ENCODE results near the gene DUSP2. TPM values are rescaled to one million over a fixed set of nuclear protein-coding genes. Genes with fewer than 3 reads are reported as not detected.
"Not testable (repeated sequence)": the region's sequence is repeated elsewhere in the genome, so short reads cannot be mapped to it uniquely, and the experiment has no call there.

The DUSP2 gene
- total and polyA plus RNA-seq, 2 experiments from 2014 or later: 6.6 to 13.0 TPM

- no peaks in the 10 kb centered on the region for H3K9me2 ChIP-seq (ENCODE audit: insufficient read depth)
- no peaks in the 10 kb centered on the region for H4K20me1 ChIP-seq (replicated peaks; ENCODE audit: insufficient read depth)
- H3K4me3 Mint-ChIP-seq: peak overlapping the region; percentile 88
- H3F3A ChIP-seq (replicated peaks; ENCODE audit: low read depth): peaks cover 4% of the 10 kb centered on the region; the same call in 1 of the 2 replicates
- peaks cover 2% of the 10 kb centered on the region; the same call in 1 of the 3 replicates for H3K9me3 Mint-ChIP-seq
- H3K36me3 Mint-ChIP-seq (ENCODE audit: low read depth): peaks cover 15% of the 10 kb centered on the region; the same call in 2 of the 3 replicates
- TF ChIP-seq CREB1 (CRISPR knock-in tag; IDR thresholded peaks at IDR 0.05; ENCODE audit: low read depth) (no peak), EZH2 (IDR thresholded peaks at IDR 0.05; ENCODE audit: low read depth, unreplicated experiment) (no peak)
- H3K27me3 ChIP-seq (ENCODE audit: insufficient read depth): peaks cover 30% of the 10 kb centered on the region
- peaks cover 33% of the 10 kb centered on the region for H3K4me1 Mint-ChIP-seq
- H3K4me1 ChIP-seq (ENCODE audit: insufficient read depth): peaks cover 26% of the 10 kb centered on the region
- H3K27me3 Mint-ChIP-seq (ENCODE audit: insufficient read depth, low read depth, poor library complexity): peaks cover 25% of the 10 kb centered on the region
- H2AFZ ChIP-seq: no peak overlapping the region
- ATAC-seq (no peak), DNase-seq (ENCODE audit: low spot score) (no peak)
- no peaks in the 10 kb centered on the region for H3K36me3 ChIP-seq (ENCODE audit: insufficient read depth)
- H3K4me2 ChIP-seq: no peak overlapping the region
- no peaks in the 10 kb centered on the region for H3K79me2 ChIP-seq (replicated peaks; ENCODE audit: insufficient read depth)
- H3K4me3 ChIP-seq: no peak overlapping the region
- no peak overlapping the region for H3K27ac ChIP-seq (ENCODE audit: low read depth)
- no peak overlapping the region for H3K27ac Mint-ChIP-seq
Observed at GRCh38 chr2:96143231-96143847, 1.9 kb downstream of the DUSP2 start.

- Mint-ChIP-seq H3K4me1 (peaks cover 32% of the 10 kb centered on the region), H3K27me3 (ENCODE audit: insufficient read depth, low read depth, poor library complexity) (peaks cover 27% of the 10 kb centered on the region), H3K36me3 (ENCODE audit: low read depth) (peaks cover 15% of the 10 kb centered on the region; the same call in 2 of the 3 replicates), H3K9me3 (peaks cover 2% of the 10 kb centered on the region; the same call in 1 of the 3 replicates), H3K27ac (no peak overlapping the region), H3K4me3 (no peak overlapping the region)
- no peak overlapping the region for H2AFZ ChIP-seq
- peak; percentile 71 for DNase-seq (ENCODE audit: low spot score)
- H3K36me3 ChIP-seq (ENCODE audit: insufficient read depth): no peaks in the 10 kb centered on the region
- H3K9me2 ChIP-seq (ENCODE audit: insufficient read depth): no peaks in the 10 kb centered on the region
- peak; percentile 5 for ATAC-seq
- H3K27ac ChIP-seq (ENCODE audit: low read depth): no peak overlapping the region
- peaks cover 30% of the 10 kb centered on the region for H3K27me3 ChIP-seq (ENCODE audit: insufficient read depth)
- TF ChIP-seq CTCF (conservative IDR thresholded peaks at IDR 0.05; ENCODE audit: low read depth in 2 of 2) (peak; percentile 41 to 62), NANOG (IDR thresholded peaks at IDR 0.05; ENCODE audit: borderline replicate concordance) (no peak)
- H3K79me2 ChIP-seq (replicated peaks; ENCODE audit: insufficient read depth): no peaks in the 10 kb centered on the region
- no peaks in the 10 kb centered on the region for H4K20me1 ChIP-seq (replicated peaks; ENCODE audit: insufficient read depth)
- H3K4me1 ChIP-seq (ENCODE audit: insufficient read depth): peaks cover 21% of the 10 kb centered on the region
- no peak overlapping the region for H3K4me2 ChIP-seq
- 0 out of 2 replicates have a peak, but pooled peaks cover 4% of the 10 kb centered on the region for H3F3A ChIP-seq (replicated peaks; ENCODE audit: low read depth)
- H3K4me3 ChIP-seq: no peak overlapping the region
Observed at GRCh38 chr2:96142217-96143113, 2.8 kb downstream of the DUSP2 start.

GRCh38 chr2:96141624-96141967 lies 3.6 kb downstream of the DUSP2 start:
- not testable (repeated sequence) for H3F3A ChIP-seq (replicated peaks; ENCODE audit: low read depth); H3K4me3 ChIP-seq; H3K4me3 Mint-ChIP-seq; H3K36me3 ChIP-seq (ENCODE audit: insufficient read depth); H2AFZ ChIP-seq; H3K9me3 Mint-ChIP-seq; H3K27ac Mint-ChIP-seq; H3K9me2 ChIP-seq (ENCODE audit: insufficient read depth); H3K27ac ChIP-seq (ENCODE audit: low read depth); ATAC-seq; H4K20me1 ChIP-seq (replicated peaks; ENCODE audit: insufficient read depth); H3K79me2 ChIP-seq (replicated peaks; ENCODE audit: insufficient read depth); DNase-seq (ENCODE audit: low spot score); H3K4me2 ChIP-seq
- Histone ChIP-seq H3K4me1 (ENCODE audit: insufficient read depth) (peaks cover 20% of the 10 kb centered on the region; the same call in 1 of the 2 replicates), H3K27me3 (ENCODE audit: insufficient read depth) (peaks cover 27% of the 10 kb centered on the region)
- H3K27me3 Mint-ChIP-seq (ENCODE audit: insufficient read depth, low read depth, poor library complexity): peaks cover 25% of the 10 kb centered on the region
- peaks cover 31% of the 10 kb centered on the region for H3K4me1 Mint-ChIP-seq
- H3K36me3 Mint-ChIP-seq (ENCODE audit: low read depth): peaks cover 15% of the 10 kb centered on the region; the same call in 2 of the 3 replicates

All from GM23338 (cell line).